DMS79 (cell line): Measurements from ENCODE around the gene SAT2.

Experiments used
- DNase-seq: peaks from one replicate; lab custom pipeline; 2025; lab: John Stamatoyannopoulos, UW

Gene SAT2

GRCh38 chr17:7591596-7591995 is 36.0 kb downstream of the SAT2 start:
- DNase-seq, result no peak

GRCh38 chr17:7590743-7591142 is 36.9 kb downstream of the SAT2 start:
- no peak for DNase-seq

GRCh38 chr17:7589891-7590691 is 37.5 kb downstream of the SAT2 start, which contains the start of gene SOX15:
Gene SOX15 (minus strand): TSS chr17:7590094. CDS start chr17:7589676, 418 bp downstream.
- DNase-seq, result no peak

- no peak for DNase-seq
These were observed 38.3 kb downstream of the SAT2 start for GRCh38 chr17:7589204-7589868.

GRCh38 chr17:7588553-7589203 is 38.9 kb downstream of the SAT2 start:
- no peak for DNase-seq

GRCh38 chr17:7587420-7588151 is 40.0 kb downstream of the SAT2 start:
- no peak for DNase-seq

- DNase-seq, result no peak
These were observed 40.8 kb downstream of the SAT2 start for GRCh38 chr17:7586673-7587419.

- DNase-seq, result peak; percentile 98
These were observed 44.1 kb downstream of the SAT2 start, which contains the start of gene MPDU1 for GRCh38 chr17:7583253-7584109. Gene MPDU1 (plus strand): TSS chr17:7583852. CDS start chr17:7583863, 11 bp downstream.

GRCh38 chr17:7582396-7583252 is 45.0 kb downstream of the SAT2 start:
- no peak for DNase-seq

- DNase-seq, result no peak
These were observed 46.7 kb downstream of the SAT2 start for GRCh38 chr17:7580604-7581575.

- no peak for DNase-seq
These were observed 47.6 kb downstream of the SAT2 start for GRCh38 chr17:7579834-7580603.

- DNase-seq, result no peak
These were observed 48.4 kb downstream of the SAT2 start, which contains the start of gene CD68 for GRCh38 chr17:7579001-7579833. Gene CD68 (plus strand): TSS chr17:7579638. CDS start chr17:7579678, 40 bp downstream.

- no peak for DNase-seq
These were observed 50.1 kb downstream of the SAT2 start for GRCh38 chr17:7577327-7578199.

- DNase-seq, result no peak
These were observed 51.1 kb downstream of the SAT2 start for GRCh38 chr17:7576432-7576937.
